ENCODE measurements around the gene FECH. TPM values are rescaled to one million over a fixed set of nuclear protein-coding genes. Genes with fewer than 3 reads are reported as not detected.
A peak's percentile ranks its signal among the peaks of the same experiment; 100 is the strongest.

Gene FECH
- total and polyA plus RNA-seq, 10 of the 15 experiments (the other 5 are each of a cell fraction or from before 2014, with no cell fraction given) = 9.9 to 50.0 (median 30.1) TPM

GRCh38 chr18:57586251-57587049 is at the start of gene FECH (continued):
- TF ChIP-seq BHLHE40 (IDR thresholded peaks at IDR 0.05; ENCODE audit: borderline replicate concordance in 1 of 2, low read depth in 2 of 2, low read length in 1 of 2) = peak in 1 of 2 experiments; percentile 56; a peak in 2 of 4 replicates
- no peak for TF ChIP-seq ZBED1 (IDR thresholded peaks at IDR 0.05; ENCODE audit: borderline replicate concordance)
- no peak for TF ChIP-seq CREB1 (IDR thresholded peaks at IDR 0.05; ENCODE audit: low read depth)
- TF ChIP-seq HDGF (IDR thresholded peaks at IDR 0.05) = no peak
- TF ChIP-seq ZNF384 (IDR thresholded peaks at IDR 0.05; ENCODE audit: borderline replicate concordance, low read depth, low read length) = no peak
- TF ChIP-seq KDM1A (IDR thresholded peaks at IDR 0.05; ENCODE audit: borderline replicate concordance) = no peak
- TF ChIP-seq, protein P1, sequence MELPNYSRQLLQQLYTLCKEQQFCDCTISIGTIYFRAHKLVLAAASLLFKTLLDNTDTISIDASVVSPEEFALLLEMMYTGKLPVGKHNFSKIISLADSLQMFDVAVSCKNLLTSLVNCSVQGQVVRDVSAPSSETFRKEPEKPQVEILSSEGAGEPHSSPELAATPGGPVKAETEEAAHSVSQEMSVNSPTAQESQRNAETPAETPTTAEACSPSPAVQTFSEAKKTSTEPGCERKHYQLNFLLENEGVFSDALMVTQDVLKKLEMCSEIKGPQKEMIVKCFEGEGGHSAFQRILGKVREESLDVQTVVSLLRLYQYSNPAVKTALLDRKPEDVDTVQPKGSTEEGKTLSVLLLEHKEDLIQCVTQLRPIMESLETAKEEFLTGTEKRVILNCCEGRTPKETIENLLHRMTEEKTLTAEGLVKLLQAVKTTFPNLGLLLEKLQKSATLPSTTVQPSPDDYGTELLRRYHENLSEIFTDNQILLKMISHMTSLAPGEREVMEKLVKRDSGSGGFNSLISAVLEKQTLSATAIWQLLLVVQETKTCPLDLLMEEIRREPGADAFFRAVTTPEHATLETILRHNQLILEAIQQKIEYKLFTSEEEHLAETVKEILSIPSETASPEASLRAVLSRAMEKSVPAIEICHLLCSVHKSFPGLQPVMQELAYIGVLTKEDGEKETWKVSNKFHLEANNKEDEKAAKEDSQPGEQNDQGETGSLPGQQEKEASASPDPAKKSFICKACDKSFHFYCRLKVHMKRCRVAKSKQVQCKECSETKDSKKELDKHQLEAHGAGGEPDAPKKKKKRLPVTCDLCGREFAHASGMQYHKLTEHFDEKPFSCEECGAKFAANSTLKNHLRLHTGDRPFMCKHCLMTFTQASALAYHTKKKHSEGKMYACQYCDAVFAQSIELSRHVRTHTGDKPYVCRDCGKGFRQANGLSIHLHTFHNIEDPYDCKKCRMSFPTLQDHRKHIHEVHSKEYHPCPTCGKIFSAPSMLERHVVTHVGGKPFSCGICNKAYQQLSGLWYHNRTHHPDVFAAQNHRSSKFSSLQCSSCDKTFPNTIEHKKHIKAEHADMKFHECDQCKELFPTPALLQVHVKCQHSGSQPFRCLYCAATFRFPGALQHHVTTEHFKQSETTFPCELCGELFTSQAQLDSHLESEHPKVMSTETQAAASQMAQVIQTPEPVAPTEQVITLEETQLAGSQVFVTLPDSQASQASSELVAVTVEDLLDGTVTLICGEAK (IDR thresholded peaks at IDR 0.05; ENCODE audit: borderline replicate concordance) = no peak
- TF ChIP-seq CBFB (IDR thresholded peaks at IDR 0.05; ENCODE audit: low read depth) = no peak
- TF ChIP-seq RELB (IDR thresholded peaks at IDR 0.05; ENCODE audit: low read depth) = no peak
- TF ChIP-seq JUND (IDR thresholded peaks at IDR 0.05; ENCODE audit: low read depth, low read length) = no peak
- TF ChIP-seq BRCA1 (IDR thresholded peaks at IDR 0.05; ENCODE audit: low read depth, low read length) = no peak
- TF ChIP-seq LARP7 (IDR thresholded peaks at IDR 0.05) = peak; percentile 96
- TF ChIP-seq ZSCAN29 (IDR thresholded peaks at IDR 0.05) = 0 out of 2 replicates have a peak, but pooled peaks have one; percentile 46
- TF ChIP-seq TBL1XR1 (IDR thresholded peaks at IDR 0.05; ENCODE audit: low read depth, low read length) = no peak
- TF ChIP-seq RAD51 (IDR thresholded peaks at IDR 0.05) = no peak
- TF ChIP-seq SMC3 (IDR thresholded peaks at IDR 0.05; ENCODE audit: borderline replicate concordance, low read length) = no peak
- TF ChIP-seq GATAD2B (conservative IDR thresholded peaks at IDR 0.05; ENCODE audit: low read depth) = peak; percentile 89

Measured in GM12878 (cell line).